Skin epidermis (tissue), 12 donors: ENCODE measurements around the gene CXorf38.

Experiments used
- H3K27ac ChIP-seq, 21 experiments: fragments of 200-600 bp; sonication (generic) in 11 of 21; one replicate each; pipeline ENCODE4 v1.5.0; 2020; ENCODE audit warnings: mild to moderate bottlenecking in 3 of 21, inconsistent platforms in 2 of 21, moderate library complexity in 2 of 21
- H3K4me3 ChIP-seq, 7 experiments: fragments of 200-600 bp; sonication (generic) in 2 of 7; one replicate each; pipeline ENCODE4 v1.5.0; 2020; ENCODE audit warnings: inconsistent platforms in 2 of 7, mild to moderate bottlenecking in 2 of 7, moderate library complexity in 1 of 7

CXorf38 gene, protein sequence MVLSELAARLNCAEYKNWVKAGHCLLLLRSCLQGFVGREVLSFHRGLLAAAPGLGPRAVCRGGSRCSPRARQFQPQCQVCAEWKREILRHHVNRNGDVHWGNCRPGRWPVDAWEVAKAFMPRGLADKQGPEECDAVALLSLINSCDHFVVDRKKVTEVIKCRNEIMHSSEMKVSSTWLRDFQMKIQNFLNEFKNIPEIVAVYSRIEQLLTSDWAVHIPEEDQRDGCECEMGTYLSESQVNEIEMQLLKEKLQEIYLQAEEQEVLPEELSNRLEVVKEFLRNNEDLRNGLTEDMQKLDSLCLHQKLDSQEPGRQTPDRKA

DNA sequence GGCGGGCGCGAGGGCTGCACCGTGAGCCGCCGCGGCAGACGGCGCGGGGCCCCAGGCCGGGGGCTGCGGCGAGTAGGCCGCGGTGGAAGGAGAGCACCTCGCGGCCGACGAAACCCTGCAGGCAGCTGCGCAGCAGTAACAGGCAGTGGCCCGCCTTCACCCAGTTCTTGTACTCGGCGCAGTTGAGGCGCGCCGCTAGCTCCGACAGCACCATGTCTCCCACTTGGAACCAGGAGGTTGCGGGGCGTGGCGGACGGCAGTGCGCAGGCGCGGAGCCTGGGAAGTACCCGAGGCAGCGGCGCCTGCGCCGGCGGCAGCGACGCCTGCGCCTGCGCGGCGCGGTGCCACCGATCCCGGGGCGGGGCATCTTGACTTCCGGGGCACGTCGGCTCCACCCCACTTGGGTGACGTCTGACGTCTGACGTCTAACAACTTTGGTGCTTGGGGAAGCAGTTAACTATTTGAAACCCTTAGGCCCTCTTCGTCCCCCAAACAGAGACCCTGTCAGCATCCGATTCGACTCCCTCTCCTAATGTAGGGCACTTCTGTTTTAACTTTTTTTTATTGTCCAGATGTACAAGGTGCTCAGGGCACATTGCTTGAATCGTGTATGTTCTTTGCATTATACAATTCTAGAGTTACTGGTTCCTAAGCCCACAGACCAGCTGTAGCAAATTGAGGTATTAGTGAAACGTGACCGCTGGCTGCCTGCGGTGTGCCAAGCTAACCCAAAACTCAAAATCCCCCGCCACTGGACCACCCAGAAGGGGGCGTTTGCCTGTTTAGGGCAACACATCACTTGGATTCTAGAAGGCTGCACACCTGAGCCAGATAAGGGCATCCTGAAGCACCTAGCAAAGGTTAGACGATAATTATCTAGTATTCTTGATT, at the start of gene CXorf38:
TSS of gene CXorf38 (minus strand) at position 255 of the 891 bp plus-strand sequence. CDS start at position 214, 41 bp downstream.
- Histone ChIP-seq H3K27ac (peak within 1 kb of the TSS; percentile 53 to 90 (median 84)), H3K4me3 (peak within 1 kb of the TSS; percentile 66 to 83 (median 75))

DNA sequence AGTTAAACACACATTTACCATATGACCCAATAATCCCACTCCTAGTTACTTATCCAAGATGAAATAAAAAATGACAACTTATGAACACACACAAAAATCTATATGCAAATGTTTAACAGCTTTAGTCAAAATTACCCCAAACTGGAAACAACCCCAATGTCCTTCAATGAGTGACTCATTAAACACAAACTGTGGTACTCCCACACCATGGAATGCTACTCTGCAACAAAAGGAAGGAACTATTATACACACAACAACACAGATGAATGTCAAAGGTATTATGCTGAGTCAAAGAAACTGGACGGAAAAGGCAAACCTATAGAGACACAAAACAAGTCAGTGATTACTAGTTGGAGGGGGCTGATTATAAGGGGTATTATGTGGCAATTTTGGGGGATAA, 47.4 kb upstream of the CXorf38 start:
- Histone ChIP-seq H3K27ac (no peak overlapping the region), H3K4me3 (no peak overlapping the region)

DNA sequence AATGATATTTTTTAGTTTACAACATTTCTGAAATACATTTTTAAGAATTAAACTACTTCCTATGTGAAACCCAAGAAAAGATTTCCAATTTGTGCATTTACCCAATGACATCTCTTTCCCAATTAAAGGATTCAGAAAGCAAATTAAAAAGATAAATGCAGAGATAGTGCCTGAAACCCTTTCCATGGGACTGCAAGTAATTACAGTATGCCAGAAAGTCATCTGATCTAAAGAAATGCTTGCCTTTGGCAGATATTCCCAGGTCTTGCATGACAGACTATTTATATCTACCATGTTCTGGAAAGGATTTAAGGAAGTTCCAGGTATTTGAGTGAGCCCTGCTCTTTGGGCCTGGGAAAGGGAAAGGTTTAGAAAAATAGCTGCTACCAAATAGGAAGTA, 41.6 kb upstream of the CXorf38 start:
- Histone ChIP-seq H3K4me3 (no peak overlapping the region), H3K27ac (no peak overlapping the region)

DNA sequence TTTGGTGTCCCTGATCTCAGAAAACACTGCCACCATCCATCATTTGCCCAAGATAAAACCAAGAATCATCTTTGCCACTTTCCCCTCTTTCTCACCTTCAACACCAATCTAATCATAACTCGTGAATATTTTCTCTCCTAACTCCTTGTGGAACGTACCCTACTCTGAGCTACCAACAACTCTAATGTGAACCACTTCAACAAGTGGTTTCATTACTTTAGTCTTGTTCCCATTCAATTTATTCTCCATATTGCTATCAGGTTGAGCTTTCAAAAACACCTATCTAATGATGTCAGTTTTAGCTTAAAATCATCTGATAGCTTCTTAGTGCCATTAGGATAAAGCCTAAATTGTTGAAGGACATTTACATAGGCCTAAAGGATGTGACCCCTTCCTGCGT, 39.8 kb upstream of the CXorf38 start:
- Histone ChIP-seq H3K27ac (no peak overlapping the region), H3K4me3 (no peak overlapping the region)

DNA sequence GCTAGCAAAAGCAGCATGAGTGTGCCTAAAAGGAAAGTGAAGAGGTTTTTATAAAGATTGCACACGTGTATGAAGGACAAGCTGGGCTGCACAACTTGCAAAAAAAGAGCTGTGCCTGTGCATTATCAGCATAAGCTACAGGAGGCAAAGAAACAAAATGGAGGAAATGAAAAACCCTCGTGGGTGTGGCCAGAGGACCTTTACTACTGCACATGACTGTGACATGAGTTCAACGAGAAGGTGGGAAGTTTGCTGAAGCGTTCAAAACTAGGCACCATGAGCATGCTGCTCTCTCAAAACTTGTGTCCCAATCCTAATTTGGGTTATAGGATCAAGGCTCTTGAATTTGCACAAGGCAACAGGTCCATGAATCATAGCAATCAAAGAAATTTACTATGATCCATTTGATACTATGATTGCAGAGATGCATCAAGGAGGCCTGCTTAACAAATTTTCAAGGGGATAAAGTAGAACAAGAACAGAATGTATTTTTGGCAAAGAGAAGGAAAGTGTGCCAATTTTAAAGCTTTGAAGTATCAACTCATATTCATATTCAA, 38.1 kb upstream of the CXorf38 start:
- Histone ChIP-seq H3K27ac (no peak overlapping the region), H3K4me3 (no peak overlapping the region)

DNA sequence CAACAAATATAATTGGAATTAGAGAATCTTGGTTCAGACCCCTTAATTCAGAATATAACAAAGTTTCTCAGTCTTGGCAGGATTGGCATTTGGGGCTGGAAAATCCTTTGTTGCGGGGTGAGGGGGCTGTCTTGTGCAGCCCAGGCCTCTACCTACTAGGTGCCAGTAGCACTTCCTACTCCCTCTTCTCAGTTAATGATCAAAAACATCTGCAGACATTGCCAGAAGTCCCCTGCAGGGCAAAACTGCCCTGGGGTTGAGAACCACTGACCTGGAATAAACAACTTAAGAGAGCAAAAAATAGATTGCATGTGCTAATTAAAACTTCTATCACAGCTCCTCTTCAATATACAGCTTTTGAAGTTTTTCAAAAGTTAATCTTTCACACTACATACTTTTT, 36.7 kb upstream of the CXorf38 start:
- H3K27ac ChIP-seq: no peak overlapping the region

DNA sequence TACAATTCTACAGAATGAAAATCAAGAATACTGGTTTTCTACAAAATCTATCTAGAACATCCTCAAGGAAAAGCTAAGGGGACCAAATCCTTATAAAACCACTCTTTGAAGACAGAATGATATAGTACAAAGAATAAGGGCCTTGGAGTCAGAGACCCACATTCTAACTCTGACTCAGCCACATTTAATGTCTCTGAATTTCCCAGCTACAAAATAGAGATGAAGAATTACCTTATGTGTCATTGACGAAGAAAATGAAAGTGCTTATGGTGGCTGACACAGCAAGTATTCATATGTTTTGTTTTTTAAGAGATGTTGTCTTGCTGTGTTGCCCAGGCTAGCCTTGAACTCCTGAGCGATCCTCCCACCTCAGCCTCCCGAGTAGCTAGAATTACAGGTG, 35.9 kb upstream of the CXorf38 start:
- Histone ChIP-seq H3K27ac (no peak overlapping the region), H3K4me3 (no peak overlapping the region)

More for the DNA sequence above, 36.7 kb upstream of the CXorf38 start:
- no peak overlapping the region for H3K4me3 ChIP-seq

DNA sequence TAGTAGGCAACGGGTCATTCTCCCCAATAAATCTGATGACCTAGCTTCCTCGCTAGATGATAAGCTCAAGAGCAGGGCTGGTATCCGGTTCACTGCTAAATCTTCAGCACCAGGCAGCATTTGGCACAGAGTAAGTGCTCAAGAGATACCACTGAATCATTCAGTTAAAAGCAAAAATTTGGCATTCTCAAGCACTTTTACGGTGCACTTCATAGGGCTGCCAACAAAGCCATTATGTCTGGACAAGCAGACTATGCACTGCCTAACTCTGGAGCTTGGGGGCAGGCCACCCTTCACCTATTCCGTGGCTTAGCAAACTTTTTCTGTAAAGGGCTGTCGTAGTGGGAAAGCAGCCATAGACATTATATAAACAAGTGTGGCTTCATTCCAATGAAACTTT, 23.8 kb upstream of the CXorf38 start:
- Histone ChIP-seq H3K27ac (no peak overlapping the region), H3K4me3 (no peak overlapping the region)

DNA sequence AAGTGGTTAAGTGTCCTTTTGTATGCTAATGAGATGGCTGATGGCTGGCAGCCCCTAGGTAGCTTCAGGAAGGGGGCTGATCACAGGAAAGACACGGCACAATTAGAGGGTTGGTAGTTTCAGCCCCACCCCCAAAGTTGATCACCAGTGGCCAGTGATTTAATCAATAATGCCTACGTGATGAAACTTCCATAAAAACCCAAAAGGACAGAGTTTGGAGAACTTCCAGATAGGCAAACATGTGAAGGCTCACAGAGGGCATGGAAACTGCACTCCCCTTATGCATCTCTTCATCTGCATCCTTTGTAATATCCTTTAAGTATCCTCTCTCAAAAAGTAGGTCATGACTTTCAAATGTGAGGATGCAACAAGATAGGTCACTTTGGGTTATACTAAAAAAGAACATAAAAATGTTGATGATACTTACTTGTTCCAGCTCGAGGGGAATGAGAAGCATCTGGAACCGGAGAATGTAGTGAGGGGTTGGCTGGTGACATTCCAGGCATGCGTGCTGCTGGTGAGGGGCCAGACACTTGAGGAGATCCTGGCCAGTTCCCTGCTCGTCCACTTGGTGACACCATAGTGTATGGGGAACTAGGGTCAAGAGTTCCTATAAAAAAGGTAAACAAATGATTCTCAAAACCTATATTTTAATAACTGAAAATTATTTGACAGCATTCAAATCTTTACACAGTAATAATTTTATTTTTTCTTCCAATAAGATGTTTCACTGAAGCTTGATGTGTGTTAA, 16.7 kb upstream of the CXorf38 start:
- H3K4me3 ChIP-seq: no peak overlapping the region
- H3K27ac ChIP-seq: no peak overlapping the region

DNA sequence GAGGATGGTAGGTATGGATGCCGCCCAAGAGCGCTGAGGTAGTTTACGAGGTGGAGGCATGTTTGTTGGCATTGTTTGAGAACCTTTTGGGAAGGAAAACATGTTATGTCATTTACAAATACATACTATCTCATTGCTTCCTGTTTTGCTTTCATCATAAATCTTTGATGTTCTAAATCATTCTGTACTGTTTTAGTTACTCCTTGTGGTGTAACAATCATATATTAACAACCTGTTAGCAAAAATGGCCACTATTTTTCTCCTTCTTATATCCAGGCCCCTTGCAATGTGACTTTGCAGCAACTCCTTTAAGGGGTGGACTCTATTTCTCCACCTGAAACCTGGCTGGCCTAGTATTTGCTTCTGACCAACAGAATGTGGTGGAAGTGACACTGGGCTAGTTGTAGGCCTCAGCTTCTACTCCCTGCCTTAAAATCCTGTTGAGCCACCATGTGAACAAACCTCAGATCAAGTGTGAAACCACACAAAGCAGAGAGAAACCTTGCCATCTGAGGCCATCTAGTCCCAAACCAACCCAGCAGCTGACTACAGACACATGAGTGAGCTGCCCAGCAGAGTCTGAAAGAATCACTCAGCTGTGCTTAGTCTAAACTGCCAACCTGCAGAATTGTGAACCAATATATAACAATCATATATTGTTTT, 15.8 kb upstream of the CXorf38 start:
- Histone ChIP-seq H3K27ac (no peak overlapping the region), H3K4me3 (no peak overlapping the region)

DNA sequence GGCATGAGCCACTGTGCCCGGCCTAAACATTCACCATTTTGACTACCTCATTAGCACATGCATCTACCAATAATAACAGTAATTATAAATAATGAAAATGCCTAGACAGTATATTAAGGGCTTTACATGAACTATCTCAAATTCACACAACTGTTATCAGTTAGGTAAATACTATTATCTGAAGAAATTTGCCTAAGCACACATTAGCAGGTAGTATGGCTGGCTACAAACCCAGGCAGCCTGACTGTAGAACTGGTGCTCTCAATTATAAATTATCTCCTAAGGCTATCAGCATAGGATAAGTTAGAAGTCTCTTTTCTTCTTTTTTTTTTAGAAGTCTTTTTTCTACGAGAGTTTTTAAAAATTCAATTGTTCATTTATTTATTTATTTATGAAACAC, 14.1 kb upstream of the CXorf38 start:
- H3K4me3 ChIP-seq: no peak overlapping the region
- H3K27ac ChIP-seq: no peak overlapping the region

DNA sequence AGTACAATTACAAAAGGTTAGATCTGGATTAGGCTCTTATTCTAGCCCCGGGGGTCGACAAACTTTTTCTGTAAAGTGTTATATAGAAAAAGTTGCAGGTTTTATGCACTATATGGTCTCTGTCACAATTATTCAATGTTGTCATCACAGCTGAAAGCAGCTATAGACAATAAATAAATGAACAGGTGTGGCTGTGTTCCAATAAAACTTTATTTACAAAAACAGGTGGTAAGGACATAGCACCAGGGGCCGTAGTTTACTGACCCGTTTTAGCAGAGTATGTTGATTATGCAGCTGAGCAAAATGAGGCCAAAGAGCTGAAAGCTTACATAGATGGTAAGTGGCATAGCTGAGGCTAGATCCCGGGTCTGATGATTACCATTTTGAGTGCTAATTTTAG, 13.0 kb upstream of the CXorf38 start:
- H3K4me3 ChIP-seq: no peak overlapping the region
- no peak overlapping the region for H3K27ac ChIP-seq

DNA sequence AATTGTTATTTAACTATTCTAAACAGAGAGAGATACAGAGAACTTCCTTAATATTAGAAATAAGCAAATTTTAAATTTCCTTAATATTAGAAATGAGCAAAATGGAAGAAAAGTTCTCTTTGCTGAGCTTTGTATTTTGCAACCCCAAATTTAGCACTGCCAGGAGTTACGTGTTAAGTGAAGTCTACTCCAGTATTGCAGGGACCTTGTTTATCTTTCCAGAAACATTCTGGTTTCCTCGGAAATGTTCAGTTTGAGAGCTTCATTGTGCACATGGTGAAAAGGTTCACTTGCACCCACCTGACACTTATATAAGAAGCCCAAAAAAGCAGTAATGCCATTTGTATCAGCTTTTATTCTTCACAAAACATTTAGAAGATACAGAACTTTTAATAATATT, 6.2 kb upstream of the CXorf38 start:
- Histone ChIP-seq H3K4me3 (no peak overlapping the region), H3K27ac (no peak overlapping the region)

DNA sequence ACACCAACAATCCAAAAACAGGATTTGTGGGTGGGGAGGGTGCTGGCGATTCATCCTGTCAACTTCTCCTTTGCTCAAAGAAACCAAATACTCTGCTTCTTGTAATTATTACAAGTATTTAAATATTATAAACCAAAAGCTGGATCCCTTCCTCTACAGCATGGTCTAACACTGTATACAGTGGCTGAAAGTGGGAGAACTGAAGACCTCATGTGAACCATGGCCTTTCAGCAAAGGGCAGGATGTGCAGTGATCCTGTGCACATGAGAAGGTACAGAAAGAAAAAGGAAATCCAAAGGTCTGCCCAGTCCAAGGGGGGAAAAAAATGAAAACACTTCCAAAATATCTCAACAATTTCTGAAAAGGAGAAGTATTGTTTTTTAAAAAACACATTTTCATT, 5.3 kb upstream of the CXorf38 start:
- H3K27ac ChIP-seq: no peak overlapping the region
- H3K4me3 ChIP-seq: no peak overlapping the region

DNA sequence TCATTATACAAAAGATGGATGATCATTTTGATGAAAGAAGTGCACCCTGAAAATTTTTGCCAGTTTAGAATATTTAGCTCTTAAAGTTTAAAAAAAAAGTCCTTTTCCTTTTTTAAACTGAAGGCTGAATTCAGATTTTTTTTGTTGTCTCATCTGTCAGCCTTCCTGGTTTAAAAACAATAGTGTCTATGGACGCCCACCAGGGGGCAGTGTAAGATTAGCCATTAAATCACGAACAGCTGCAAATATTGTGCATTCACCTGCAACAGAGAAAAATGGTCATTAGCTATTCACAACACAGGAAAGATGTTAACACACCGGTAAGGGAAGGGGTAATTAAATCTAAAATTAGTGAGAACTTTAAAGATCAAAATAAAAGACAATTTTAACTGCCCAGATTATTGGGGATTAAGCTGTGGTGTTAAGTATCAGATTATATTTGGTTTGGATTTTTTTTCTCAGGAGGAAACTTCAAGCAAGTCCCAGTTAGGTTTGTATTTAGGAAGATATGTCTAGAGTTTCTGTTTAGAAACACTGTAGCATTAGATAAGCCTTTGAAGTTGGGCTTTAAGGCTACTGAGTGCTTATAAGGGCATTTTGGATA, 4.4 kb upstream of the CXorf38 start:
- H3K4me3 ChIP-seq: no peak overlapping the region
- H3K27ac ChIP-seq: no peak overlapping the region

DNA sequence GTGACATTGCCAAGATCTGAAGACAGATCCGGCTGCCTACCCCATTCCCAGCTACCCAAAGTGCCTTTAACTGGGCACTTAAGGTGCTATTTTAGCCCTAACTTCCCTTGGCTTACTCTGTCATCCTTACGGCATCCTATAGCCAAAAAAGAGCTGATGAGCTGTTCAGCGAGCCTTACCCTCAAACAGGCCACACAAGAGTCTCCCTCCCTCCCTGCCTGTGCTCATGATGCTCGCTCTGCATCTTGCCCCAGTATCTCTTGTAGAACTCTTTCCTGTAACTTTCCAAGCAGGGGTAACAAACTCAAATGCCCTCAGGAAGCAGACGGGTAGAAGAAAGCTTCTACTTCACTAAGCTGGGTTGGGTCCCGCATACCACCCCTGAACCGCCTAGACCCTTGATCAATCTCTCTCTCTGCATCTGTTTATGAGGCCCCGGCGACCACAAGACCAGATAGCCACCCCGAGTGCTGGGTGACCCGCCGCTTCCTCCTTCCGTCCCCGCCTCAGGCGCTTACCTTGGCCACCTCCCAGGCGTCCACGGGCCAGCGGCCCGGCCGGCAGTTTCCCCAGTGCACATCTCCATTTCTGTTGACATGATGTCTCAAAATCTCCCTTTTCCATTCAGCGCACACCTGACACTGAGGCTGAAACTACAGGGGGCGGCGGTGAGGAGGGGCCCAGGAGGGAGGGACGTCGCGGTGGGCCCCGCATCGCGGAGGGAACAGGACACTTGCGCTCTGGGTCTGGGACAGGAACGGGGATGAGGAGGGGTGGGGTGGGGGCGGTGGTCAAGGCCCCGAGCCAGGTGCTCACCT, 663 bp downstream of the CXorf38 start:
- H3K27ac ChIP-seq: peak overlapping the region; percentile 53 to 90 (median 84)
- peak overlapping the region; percentile 66 to 83 (median 75) for H3K4me3 ChIP-seq

DNA sequence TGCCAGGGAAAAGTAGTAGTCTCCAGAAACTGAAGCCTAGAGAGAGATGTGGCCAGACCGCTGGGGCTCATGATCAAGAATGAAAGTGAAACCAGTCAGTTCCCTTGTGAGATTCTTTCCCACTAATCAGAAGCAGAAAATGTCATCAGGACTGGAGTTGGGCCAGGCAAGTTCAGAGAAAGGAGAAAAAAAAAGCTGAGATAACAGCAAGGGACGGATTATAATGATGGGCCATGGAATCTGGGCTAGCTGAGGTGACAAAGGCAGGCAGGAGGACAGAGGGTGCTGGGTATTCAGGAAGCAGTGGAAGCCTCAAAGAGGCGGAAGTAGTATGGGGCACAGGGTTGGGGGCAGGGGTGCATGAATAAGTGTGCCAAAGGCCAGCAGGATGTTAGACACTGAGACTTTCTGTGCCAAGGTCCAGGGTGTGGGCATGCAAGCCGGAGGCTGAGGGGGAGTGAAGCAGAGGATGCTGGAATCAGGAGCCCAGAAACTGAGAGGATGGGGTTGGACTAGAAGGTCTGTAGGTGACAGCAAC, 2.5 kb downstream of the CXorf38 start:
- H3K27ac ChIP-seq: peak overlapping the region in 18 of 21 experiments; percentile 19 to 81 (median 60)
- H3K4me3 ChIP-seq: peak overlapping the region in 5 of 7 experiments; percentile 11 to 24 (median 15)

DNA sequence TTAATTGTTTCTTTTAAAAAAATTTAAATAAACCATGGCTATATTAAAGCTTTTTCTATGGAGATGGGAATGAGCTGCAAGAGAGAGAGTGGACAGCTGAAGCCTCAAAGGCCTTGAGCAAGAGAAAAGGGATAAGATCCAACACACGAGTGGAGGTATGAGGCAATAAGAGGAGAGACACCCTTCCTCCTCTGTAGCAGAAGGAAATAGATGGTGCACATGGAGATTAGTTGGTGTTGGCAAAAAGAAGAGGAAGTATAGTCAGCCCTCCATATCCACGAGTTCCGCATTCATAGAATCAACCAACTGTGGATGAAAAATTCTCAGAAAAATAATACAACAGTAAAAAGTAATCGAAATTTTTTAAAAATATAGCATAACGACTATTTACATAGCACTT, 3.2 kb downstream of the CXorf38 start:
- H3K27ac ChIP-seq: peak overlapping the region in 15 of 21 experiments; percentile 33 to 81 (median 64)
- peak overlapping the region in 3 of 7 experiments; percentile 14 to 24 (median 17) for H3K4me3 ChIP-seq
